Measurements from ENCODE around the gene LRRC4. TPM values are rescaled to one million over a fixed set of nuclear protein-coding genes. Genes with fewer than 3 reads are reported as not detected.

Gene LRRC4
- total RNA-seq, 4 donors from 2014 or later: 0.08 to 0.74 (median 0.32) TPM; not detected in 1

- DNase-seq (ENCODE audit: low spot score in 2 of 2): no peak
- intact Hi-C loops (cut with DNase I; ENCODE audit: low total_unique reads): no loop called here
- no peak overlapping the region for H3K4me3 ChIP-seq (ENCODE audit: low read depth, poor library complexity, severe bottlenecking)
- WGBS, 2 donors: 84 to 91% methylated on average over 6 of the region's 6 CpGs
- no peak for TF ChIP-seq POLR2A (IDR thresholded peaks at IDR 0.05)
- TF ChIP-seq CTCF (IDR thresholded peaks at IDR 0.05): no peak
These were observed 8.4 kb downstream of the LRRC4 start for GRCh38 chr7:128022631-128023532.

- DNase-seq (ENCODE audit: low spot score in 2 of 2): no peak
- intact Hi-C loops (cut with DNase I; ENCODE audit: low total_unique reads): no loop called here
- TF ChIP-seq POLR2A (IDR thresholded peaks at IDR 0.05) (no peak), CTCF (IDR thresholded peaks at IDR 0.05) (no peak)
- no peak overlapping the region for H3K4me3 ChIP-seq (ENCODE audit: low read depth, poor library complexity, severe bottlenecking)
- 53 to 66% methylated on average over 2 of the region's 2 CpGs for WGBS, 2 donors
These were observed 9.9 kb downstream of the LRRC4 start for GRCh38 chr7:128021366-128021765.

GRCh38 chr7:128020159-128020558, 11.1 kb downstream of the LRRC4 start:
- WGBS, 2 donors: 89 to 96% methylated on average over 6 of the region's 6 CpGs
- no peak overlapping the region for H3K4me3 ChIP-seq (ENCODE audit: low read depth, poor library complexity, severe bottlenecking)
- no peak for TF ChIP-seq POLR2A (IDR thresholded peaks at IDR 0.05)
- no peak for TF ChIP-seq CTCF (IDR thresholded peaks at IDR 0.05)
- intact Hi-C loops (cut with DNase I; ENCODE audit: low total_unique reads): no loop called here
- no peak for DNase-seq (ENCODE audit: low spot score in 2 of 2)

GRCh38 chr7:128019288-128019687, 11.9 kb downstream of the LRRC4 start:
- intact Hi-C loops (cut with DNase I; ENCODE audit: low total_unique reads): no loop called here
- no peak overlapping the region for H3K4me3 ChIP-seq (ENCODE audit: low read depth, poor library complexity, severe bottlenecking)
- 87 to 93% methylated on average over 3 of the region's 3 CpGs for WGBS, 2 donors
- TF ChIP-seq POLR2A (IDR thresholded peaks at IDR 0.05) (no peak), CTCF (IDR thresholded peaks at IDR 0.05) (no peak)
- no peak for DNase-seq (ENCODE audit: low spot score in 2 of 2)

- no peak overlapping the region for H3K4me3 ChIP-seq (ENCODE audit: low read depth, poor library complexity, severe bottlenecking)
- DNase-seq (ENCODE audit: low spot score in 2 of 2): no peak
- no peak for TF ChIP-seq CTCF (IDR thresholded peaks at IDR 0.05)
- no peak for TF ChIP-seq POLR2A (IDR thresholded peaks at IDR 0.05)
- intact Hi-C loops (cut with DNase I; ENCODE audit: low total_unique reads): no loop called here
- 63 to 75% methylated on average over 8 of the region's 8 CpGs for WGBS, 2 donors
These were observed 13.1 kb downstream of the LRRC4 start for GRCh38 chr7:128017862-128018845.

All from lower leg skin (tissue), 4 donors.